ENCODE results near the gene TSPAN18. TPM values are rescaled to one million over a fixed set of nuclear protein-coding genes. Genes with fewer than 3 reads are reported as not detected.

The TSPAN18 gene
- total and polyA plus RNA-seq, 2 donors from 2014 or later: 13.8 to 38.1 TPM

GRCh38 chr11:44793350-44794090 is 66.8 kb downstream of the TSPAN18 start:
- Histone ChIP-seq H3K4me1 (ENCODE audit: control insufficient read depth in 2 of 3, insufficient read depth in 2 of 3, low read depth in 1 of 3, low read length in 3 of 3) (peaks cover 0 to 3% (median 0%) of the 10 kb centered on the region in 3 donors), H3K36me3 (ENCODE audit: control insufficient read depth in 2 of 3, insufficient read depth in 3 of 3, low read length in 3 of 3) (no peaks in the 10 kb centered on the region), H3K9me3 (ENCODE audit: control insufficient read depth in 2 of 3, insufficient read depth in 1 of 3, low read length in 3 of 3) (peaks cover 0 to 4% (median 0%) of the 10 kb centered on the region in 3 donors), H3K9ac (ENCODE audit: low read length in 3 of 3) (no peak overlapping the region), H3K27me3 (ENCODE audit: control insufficient read depth, insufficient read depth, low read length) (no peaks in the 10 kb centered on the region), H3K4me3 (ENCODE audit: low read length in 3 of 3) (no peak overlapping the region), H3K27ac (ENCODE audit: low read depth in 2 of 2, low read length in 2 of 2) (no peak overlapping the region)
- intact Hi-C loops (cut with DNase I): no loop called here
- DNase-seq (peak in 4 of 5 donors; percentile 60 to 84 (median 67)), FAIRE-seq (no peak)
- TF ChIP-seq, protein P1, sequence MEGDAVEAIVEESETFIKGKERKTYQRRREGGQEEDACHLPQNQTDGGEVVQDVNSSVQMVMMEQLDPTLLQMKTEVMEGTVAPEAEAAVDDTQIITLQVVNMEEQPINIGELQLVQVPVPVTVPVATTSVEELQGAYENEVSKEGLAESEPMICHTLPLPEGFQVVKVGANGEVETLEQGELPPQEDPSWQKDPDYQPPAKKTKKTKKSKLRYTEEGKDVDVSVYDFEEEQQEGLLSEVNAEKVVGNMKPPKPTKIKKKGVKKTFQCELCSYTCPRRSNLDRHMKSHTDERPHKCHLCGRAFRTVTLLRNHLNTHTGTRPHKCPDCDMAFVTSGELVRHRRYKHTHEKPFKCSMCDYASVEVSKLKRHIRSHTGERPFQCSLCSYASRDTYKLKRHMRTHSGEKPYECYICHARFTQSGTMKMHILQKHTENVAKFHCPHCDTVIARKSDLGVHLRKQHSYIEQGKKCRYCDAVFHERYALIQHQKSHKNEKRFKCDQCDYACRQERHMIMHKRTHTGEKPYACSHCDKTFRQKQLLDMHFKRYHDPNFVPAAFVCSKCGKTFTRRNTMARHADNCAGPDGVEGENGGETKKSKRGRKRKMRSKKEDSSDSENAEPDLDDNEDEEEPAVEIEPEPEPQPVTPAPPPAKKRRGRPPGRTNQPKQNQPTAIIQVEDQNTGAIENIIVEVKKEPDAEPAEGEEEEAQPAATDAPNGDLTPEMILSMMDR (IDR thresholded peaks at IDR 0.05; ENCODE audit: borderline replicate concordance, extremely low read depth, insufficient read depth): no peak

DNA sequence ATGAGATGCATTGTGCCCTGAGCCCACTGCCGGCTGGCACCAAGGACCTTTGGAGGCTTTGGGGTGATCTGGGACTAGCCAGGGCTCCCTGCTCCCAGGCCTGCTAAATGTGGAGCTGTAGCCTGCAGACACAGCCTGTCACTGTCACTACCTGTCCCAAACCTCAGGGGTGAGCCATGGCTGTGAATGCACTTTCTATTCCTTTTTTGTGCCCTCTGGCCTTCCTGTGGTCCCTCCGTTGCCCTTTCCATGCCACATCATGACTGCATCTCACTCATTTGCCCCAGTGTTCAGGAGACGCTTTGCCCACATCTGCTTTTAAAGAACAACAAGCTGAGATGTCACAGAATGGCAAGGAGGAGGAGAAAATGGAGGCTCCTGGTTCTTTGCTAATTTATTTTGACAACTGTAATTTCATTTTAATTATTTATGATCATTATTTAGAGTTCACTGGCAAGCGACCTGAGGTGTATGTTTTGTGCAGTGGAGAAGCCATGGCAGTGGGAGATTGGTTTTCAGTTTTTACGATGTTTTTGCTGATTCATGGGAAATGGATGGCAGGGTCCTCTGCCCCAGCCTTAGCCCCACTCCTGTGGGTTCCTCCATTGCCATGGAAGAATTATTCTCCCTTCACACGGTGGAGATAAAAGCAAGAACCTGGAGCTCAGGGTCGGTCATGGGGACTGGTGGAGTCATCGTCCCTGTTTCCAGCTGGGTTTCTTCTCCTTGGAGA is 69.2 kb downstream of the TSPAN18 start:
- no peaks in the 10 kb centered on the region for H3K36me3 ChIP-seq (ENCODE audit: control insufficient read depth in 2 of 3, insufficient read depth in 3 of 3, low read length in 3 of 3)
- H3K9me3 ChIP-seq (ENCODE audit: control insufficient read depth in 2 of 3, insufficient read depth in 1 of 3, low read length in 3 of 3): no peaks in the 10 kb centered on the region
- no peaks in the 10 kb centered on the region for H3K4me1 ChIP-seq (ENCODE audit: control insufficient read depth in 2 of 3, insufficient read depth in 2 of 3, low read depth in 1 of 3, low read length in 3 of 3)
- FAIRE-seq (no peak), DNase-seq (peak in 1 of 5 donors; percentile 18)
- TF ChIP-seq, protein P1 (IDR thresholded peaks at IDR 0.05; ENCODE audit: borderline replicate concordance, extremely low read depth, insufficient read depth): no peak
- no peak overlapping the region for H3K4me3 ChIP-seq (ENCODE audit: low read length in 3 of 3)
- intact Hi-C loops (cut with DNase I): no loop called here
- H3K9ac ChIP-seq (ENCODE audit: low read length in 3 of 3): no peak overlapping the region
- H3K27ac ChIP-seq (ENCODE audit: low read depth in 2 of 2, low read length in 2 of 2): no peak overlapping the region
- H3K27me3 ChIP-seq (ENCODE audit: control insufficient read depth, insufficient read depth, low read length): no peaks in the 10 kb centered on the region

GRCh38 chr11:44797051-44797450 is 70.3 kb downstream of the TSPAN18 start:
- peak in 1 of 5 donors; percentile 14 for DNase-seq
- FAIRE-seq: no peak

More at GRCh38 chr11:44797051-44797450, 70.3 kb downstream of the TSPAN18 start:
- H3K4me3 ChIP-seq (ENCODE audit: low read length in 3 of 3): no peak overlapping the region
- H3K36me3 ChIP-seq (ENCODE audit: control insufficient read depth in 2 of 3, insufficient read depth in 3 of 3, low read length in 3 of 3): no peaks in the 10 kb centered on the region
- no peaks in the 10 kb centered on the region for H3K27me3 ChIP-seq (ENCODE audit: control insufficient read depth, insufficient read depth, low read length)
- no peaks in the 10 kb centered on the region for H3K4me1 ChIP-seq (ENCODE audit: control insufficient read depth in 2 of 3, insufficient read depth in 2 of 3, low read depth in 1 of 3, low read length in 3 of 3)
- TF ChIP-seq, protein P1 (IDR thresholded peaks at IDR 0.05; ENCODE audit: borderline replicate concordance, extremely low read depth, insufficient read depth): no peak
- no peaks in the 10 kb centered on the region for H3K9me3 ChIP-seq (ENCODE audit: control insufficient read depth in 2 of 3, insufficient read depth in 1 of 3, low read length in 3 of 3)
- no peak overlapping the region for H3K9ac ChIP-seq (ENCODE audit: low read length in 3 of 3)
- no peak overlapping the region for H3K27ac ChIP-seq (ENCODE audit: low read depth in 2 of 2, low read length in 2 of 2)
- intact Hi-C loops (cut with DNase I): no loop called here
